IPS DF 6.9 (cell line): ENCODE measurements around the gene RBAK.
"Not testable (repeated sequence)": the region's sequence is repeated elsewhere in the genome, so short reads cannot be mapped to it uniquely, and the experiment has no call there.

ENCODE experiments used
- DNase-seq: peaks from one replicate; pipeline ENCODE4 v3.0.0-alpha.2; 2013; ENCODE audit warnings: low read depth, low spot score
- H3K27ac ChIP-seq: one replicate; pipeline ENCODE4 v1.5.1; 2013; ENCODE audit warnings: low read length, control low read depth
- H3K27me3 ChIP-seq: 2 replicates; pipeline ENCODE4 v1.6.1; 2013; ENCODE audit warnings: mild to moderate bottlenecking, low read length; ENCODE audit not compliant: control insufficient read depth, insufficient read depth
- H3K36me3 ChIP-seq: 2 replicates; pipeline ENCODE4 v1.6.1; 2013; ENCODE audit warnings: low read length; ENCODE audit not compliant: control insufficient read depth, insufficient read depth
- H3K4me1 ChIP-seq: 2 replicates; pipeline ENCODE4 v1.6.1; 2013; ENCODE audit warnings: low read length; ENCODE audit not compliant: control insufficient read depth, insufficient read depth
- H3K4me3 ChIP-seq: 2 replicates; pipeline ENCODE4 v1.5.1; 2013; ENCODE audit warnings: mild to moderate bottlenecking, low read length
- H3K9me3 ChIP-seq: 2 replicates; pipeline ENCODE4 v1.6.1; 2013; ENCODE audit warnings: low read length, inconsistent platforms; ENCODE audit not compliant: control insufficient read depth, insufficient read depth
- WGBS: extraction: QIAGEN DNeasy Blood & Tissue Kit; methylation state at CpG from one replicate; pipeline ENCODE4 v1.1.7; 2013; ENCODE audit warnings: mixed read lengths, missing lambda C conversion rate; ENCODE audit not compliant: insufficient read length, insufficient coverage; 5-methylcytosine and 5-hydroxymethylcytosine counted together

RBAK gene

DNA sequence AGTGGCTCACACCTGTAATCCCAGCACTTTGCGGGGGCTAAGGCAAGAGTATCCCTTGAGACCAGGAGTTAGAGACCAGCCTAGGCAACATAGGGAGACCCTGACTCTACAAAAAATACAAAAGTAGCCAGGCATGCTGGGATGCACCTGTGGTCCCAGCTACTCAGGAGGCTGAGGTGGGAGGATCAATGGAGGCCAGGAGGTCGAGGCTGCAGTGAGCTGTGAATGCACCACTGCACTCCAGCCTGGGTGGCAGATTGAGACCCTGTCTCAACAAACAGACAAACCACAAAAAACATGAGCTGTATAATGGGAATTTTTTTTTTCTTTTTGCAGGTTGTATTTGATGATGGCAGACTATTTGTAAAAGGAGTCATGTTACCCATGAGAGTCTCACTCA lies 1.5 kb downstream of the RBAK start:
- H3K9me3 ChIP-seq, result not testable (repeated sequence)

GRCh38 chr7:5050676-5051075 lies 5.0 kb downstream of the RBAK start:
- H3K9me3 ChIP-seq, result no peaks in the 10 kb centered on the region
- no peak overlapping the region for H3K27ac ChIP-seq
- 0 out of 2 replicates have a peak, but pooled peaks cover 6% of the 10 kb centered on the region for H3K36me3 ChIP-seq
- WGBS, result no CpG with 5 or more reads among the region's 2 CpGs
- no peak overlapping the region for H3K4me3 ChIP-seq
- no peaks in the 10 kb centered on the region for H3K4me1 ChIP-seq
- no peak for DNase-seq
- H3K27me3 ChIP-seq, result no peaks in the 10 kb centered on the region

More for the DNA sequence above, 1.5 kb downstream of the RBAK start:
- not testable (repeated sequence) for DNase-seq, H3K27me3 ChIP-seq, H3K27ac ChIP-seq, H3K36me3 ChIP-seq, H3K4me3 ChIP-seq, H3K4me1 ChIP-seq
- WGBS, result no CpG with 5 or more reads among the region's 2 CpGs

DNA sequence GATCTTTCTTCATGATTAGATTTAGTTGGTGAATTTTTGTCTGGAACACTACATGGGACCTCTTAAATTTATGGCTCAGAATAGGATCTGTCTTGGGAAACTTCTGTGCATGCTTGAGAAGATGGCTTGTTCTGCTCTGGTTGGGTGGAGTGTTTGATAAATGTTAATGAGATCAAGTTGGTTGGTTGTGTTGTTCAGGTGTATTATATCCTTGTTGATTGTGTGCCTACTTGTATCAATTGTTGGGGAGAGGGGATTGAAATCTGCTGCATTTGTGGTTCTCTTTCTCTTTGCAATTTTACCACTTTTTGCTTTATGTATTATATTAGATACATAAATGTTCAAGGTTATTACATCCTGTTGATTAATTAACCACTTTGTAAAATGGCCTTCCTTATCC lies 6.1 kb downstream of the RBAK start:
- H3K36me3 ChIP-seq, H3K27ac ChIP-seq: not testable (repeated sequence)

GRCh38 chr7:5053175-5053574 lies 7.5 kb downstream of the RBAK start:
- Histone ChIP-seq H3K36me3 (peaks cover 11% of the 10 kb centered on the region; the same call in 1 of the 2 replicates), H3K27ac (no peak overlapping the region), H3K4me3 (no peak overlapping the region), H3K9me3 (no peaks in the 10 kb centered on the region), H3K27me3 (no peaks in the 10 kb centered on the region), H3K4me1 (no peaks in the 10 kb centered on the region)
- DNase-seq, result no peak
- no CpG with 5 or more reads among the region's 1 CpG for WGBS

More for the DNA sequence above, 6.1 kb downstream of the RBAK start:
- not testable (repeated sequence) for H3K4me3 ChIP-seq, H3K9me3 ChIP-seq, H3K4me1 ChIP-seq, H3K27me3 ChIP-seq, DNase-seq

DNA sequence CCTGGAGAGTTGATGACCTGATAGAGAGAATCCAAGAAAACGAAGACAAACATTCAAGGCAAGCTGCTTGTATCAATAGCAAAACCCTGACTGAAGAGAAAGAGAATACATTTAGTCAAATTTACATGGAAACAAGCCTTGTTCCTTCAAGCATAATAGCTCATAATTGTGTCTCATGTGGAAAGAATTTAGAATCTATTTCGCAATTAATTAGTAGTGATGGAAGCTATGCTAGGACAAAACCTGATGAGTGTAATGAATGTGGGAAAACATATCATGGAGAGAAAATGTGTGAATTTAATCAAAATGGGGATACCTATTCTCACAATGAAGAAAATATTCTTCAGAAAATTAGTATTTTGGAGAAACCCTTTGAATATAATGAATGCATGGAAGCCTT lies 18.0 kb downstream of the RBAK start:
- H3K36me3 ChIP-seq, result peaks cover 28% of the 10 kb centered on the region; the same call in 1 of the 2 replicates
- no CpG with 5 or more reads among the region's 2 CpGs for WGBS
- no peaks in the 10 kb centered on the region for H3K27me3 ChIP-seq
- no peaks in the 10 kb centered on the region for H3K4me1 ChIP-seq
- H3K9me3 ChIP-seq, result peaks cover 12% of the 10 kb centered on the region
- no peak overlapping the region for H3K27ac ChIP-seq
- H3K4me3 ChIP-seq, result no peak overlapping the region
- DNase-seq, result no peak

- DNase-seq, result no peak
- Histone ChIP-seq H3K9me3 (peaks cover 12% of the 10 kb centered on the region), H3K4me1 (no peaks in the 10 kb centered on the region), H3K36me3 (peaks cover 28% of the 10 kb centered on the region; the same call in 1 of the 2 replicates), H3K4me3 (no peak overlapping the region), H3K27me3 (no peaks in the 10 kb centered on the region), H3K27ac (no peak overlapping the region)
- no CpG with 5 or more reads among the region's 12 CpGs for WGBS
These were observed 18.9 kb downstream of the RBAK start for GRCh38 chr7:5064391-5065106.

- no peak for DNase-seq
- peaks cover 13% of the 10 kb centered on the region for H3K9me3 ChIP-seq
- no peaks in the 10 kb centered on the region for H3K4me1 ChIP-seq
- H3K4me3 ChIP-seq, result no peak overlapping the region
- peaks cover 28% of the 10 kb centered on the region; the same call in 1 of the 2 replicates for H3K36me3 ChIP-seq
- H3K27me3 ChIP-seq, result no peaks in the 10 kb centered on the region
- no peak overlapping the region for H3K27ac ChIP-seq
- no CpG with 5 or more reads among the region's 5 CpGs for WGBS
These were observed 19.4 kb downstream of the RBAK start for GRCh38 chr7:5065107-5065407.

DNA sequence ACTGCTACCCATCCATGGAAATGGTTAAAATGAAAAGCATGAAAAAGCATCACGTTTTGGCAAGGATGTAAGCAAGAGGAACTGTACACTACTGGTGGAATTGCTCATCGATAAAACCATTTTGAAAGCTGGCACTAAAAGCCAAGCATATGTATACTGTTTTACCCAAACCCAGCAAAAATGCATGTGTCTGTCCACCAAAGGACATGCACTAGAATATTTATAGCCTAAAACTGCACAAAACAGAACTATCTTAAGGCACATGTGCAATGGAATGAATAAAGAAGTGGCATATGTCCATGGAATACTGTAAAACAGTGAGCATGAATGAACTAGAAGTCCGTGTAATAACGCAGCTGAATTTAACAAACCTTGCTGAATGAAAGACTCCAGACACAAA lies 22.9 kb downstream of the RBAK start:
- no peak overlapping the region for H3K27ac ChIP-seq
- no peaks in the 10 kb centered on the region for H3K27me3 ChIP-seq
- WGBS, result no CpG with 5 or more reads among the region's 4 CpGs
- H3K36me3 ChIP-seq, result peaks cover 12% of the 10 kb centered on the region; the same call in 1 of the 2 replicates
- H3K9me3 ChIP-seq, result peaks cover 15% of the 10 kb centered on the region
- H3K4me3 ChIP-seq, result no peak overlapping the region
- no peak for DNase-seq
- H3K4me1 ChIP-seq, result no peaks in the 10 kb centered on the region

DNA sequence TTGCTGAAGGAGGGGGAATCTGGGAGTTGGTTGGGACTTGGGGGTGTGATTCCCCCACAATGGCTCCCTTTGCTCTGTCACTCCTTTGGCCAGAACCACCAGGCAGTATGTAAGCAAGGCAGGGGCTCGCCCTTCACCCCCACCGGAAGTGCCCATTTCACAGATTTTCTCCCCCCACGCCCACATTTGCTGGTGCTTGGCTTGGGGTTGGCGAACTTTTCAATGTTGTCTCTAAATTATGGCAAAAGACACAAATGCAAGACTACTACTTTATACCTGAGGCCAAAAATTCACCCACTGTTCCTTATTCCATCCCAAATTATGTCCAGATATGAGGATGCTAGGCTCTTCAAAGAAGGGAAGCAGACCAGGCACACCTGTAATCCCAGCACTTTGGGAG lies 24.5 kb downstream of the RBAK start:
- peaks cover 8% of the 10 kb centered on the region for H3K9me3 ChIP-seq
- no CpG with 5 or more reads among the region's 4 CpGs for WGBS
- DNase-seq, result no peak
- no peak overlapping the region for H3K27ac ChIP-seq
- H3K4me3 ChIP-seq, result no peak overlapping the region
- H3K4me1 ChIP-seq, result no peaks in the 10 kb centered on the region
- H3K36me3 ChIP-seq, result no peaks in the 10 kb centered on the region
- no peaks in the 10 kb centered on the region for H3K27me3 ChIP-seq

GRCh38 chr7:5075187-5075586 lies 29.5 kb downstream of the RBAK start:
- not testable (repeated sequence) for H3K27ac ChIP-seq, H3K4me3 ChIP-seq, H3K27me3 ChIP-seq, H3K4me1 ChIP-seq, DNase-seq, H3K36me3 ChIP-seq, H3K9me3 ChIP-seq
- no CpG with 5 or more reads among the region's 11 CpGs for WGBS

DNA sequence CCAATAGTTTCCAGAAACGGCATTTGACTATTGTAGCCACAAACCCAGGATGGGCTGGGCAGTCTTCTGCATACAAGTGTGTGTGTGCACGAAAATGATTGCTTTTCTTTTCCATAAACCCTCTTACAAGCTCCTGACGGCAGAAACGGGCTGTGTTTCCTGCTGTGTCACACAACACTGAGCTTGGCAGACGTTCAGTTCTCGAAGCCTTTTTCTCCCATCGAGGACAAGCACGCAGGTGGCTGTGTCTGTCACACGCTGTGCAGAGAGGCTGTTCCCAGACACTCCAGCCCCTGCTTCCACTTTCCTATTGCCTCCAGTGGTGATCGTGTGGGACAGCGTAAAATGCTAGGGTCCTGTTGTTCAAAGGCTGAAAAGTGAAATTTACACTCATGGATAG lies 32.1 kb downstream of the RBAK start:
- Histone ChIP-seq H3K4me3 (no peak overlapping the region), H3K36me3 (no peaks in the 10 kb centered on the region), H3K4me1 (no peaks in the 10 kb centered on the region), H3K27ac (no peak overlapping the region), H3K27me3 (no peaks in the 10 kb centered on the region), H3K9me3 (peaks cover 5% of the 10 kb centered on the region; the same call in 1 of the 2 replicates)
- no peak for DNase-seq
- no CpG with 5 or more reads among the region's 11 CpGs for WGBS
